GM19351 (cell line): ENCODE results near the gene BLID.

Source experiments
- ATAC-seq: cut with Tn5 transposase; IDR thresholded peaks from one replicate; pipeline ENCODE4 v1.9.1; 2021; ENCODE audit warnings: mild to moderate bottlenecking, moderate library complexity; ENCODE audit not compliant: unreplicated experiment

The BLID gene

DNA sequence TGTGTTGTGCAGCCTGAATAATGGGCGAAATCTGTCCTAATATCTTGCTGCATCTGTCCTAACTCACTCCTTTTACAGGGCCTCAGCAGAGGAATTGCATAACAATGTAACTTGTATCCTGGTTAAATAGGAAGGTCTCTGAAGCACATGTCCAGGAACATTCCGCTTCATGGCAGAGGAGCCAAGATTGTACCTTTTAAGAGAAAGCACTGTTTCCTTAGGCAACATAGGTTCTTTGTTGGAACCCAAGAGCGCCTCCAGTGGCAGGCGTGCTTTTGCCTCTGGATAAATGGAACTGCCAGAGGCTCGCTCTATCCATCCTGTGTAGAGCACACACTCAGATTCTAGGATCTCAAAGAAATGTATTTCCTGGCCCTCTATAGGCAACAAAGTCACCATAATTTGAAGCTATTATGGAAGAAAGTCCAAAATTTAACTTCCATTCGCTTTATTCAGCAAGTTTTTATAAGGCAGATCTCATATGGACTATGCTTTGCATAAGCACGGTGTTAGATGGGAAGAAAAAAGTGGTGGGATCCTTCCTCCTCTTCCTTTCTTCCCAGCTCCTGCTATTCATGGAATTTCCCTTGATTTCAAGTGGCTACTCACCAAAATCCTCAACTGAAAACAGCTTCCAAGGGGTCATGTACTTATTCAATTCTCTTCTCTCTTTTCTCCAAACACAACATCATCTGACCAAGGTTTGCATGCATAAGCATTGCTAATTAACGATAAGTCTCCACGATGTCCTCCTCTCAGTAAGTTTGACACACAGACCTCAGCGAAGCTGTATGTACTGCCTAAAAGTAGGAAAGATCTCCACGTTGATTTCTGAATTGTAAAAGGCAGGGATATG is at the start of gene BLID:
Gene BLID (minus strand): TSS at position 692 of the 856 bp plus-strand sequence. CDS start 293 bp downstream, at position 399.
- ATAC-seq, result no peak

- no peak for ATAC-seq
These were observed 47.2 kb upstream of the BLID start for GRCh38 chr11:122163053-122163819.

- ATAC-seq, result no peak
These were observed 46.1 kb upstream of the BLID start for GRCh38 chr11:122162095-122162494.

DNA sequence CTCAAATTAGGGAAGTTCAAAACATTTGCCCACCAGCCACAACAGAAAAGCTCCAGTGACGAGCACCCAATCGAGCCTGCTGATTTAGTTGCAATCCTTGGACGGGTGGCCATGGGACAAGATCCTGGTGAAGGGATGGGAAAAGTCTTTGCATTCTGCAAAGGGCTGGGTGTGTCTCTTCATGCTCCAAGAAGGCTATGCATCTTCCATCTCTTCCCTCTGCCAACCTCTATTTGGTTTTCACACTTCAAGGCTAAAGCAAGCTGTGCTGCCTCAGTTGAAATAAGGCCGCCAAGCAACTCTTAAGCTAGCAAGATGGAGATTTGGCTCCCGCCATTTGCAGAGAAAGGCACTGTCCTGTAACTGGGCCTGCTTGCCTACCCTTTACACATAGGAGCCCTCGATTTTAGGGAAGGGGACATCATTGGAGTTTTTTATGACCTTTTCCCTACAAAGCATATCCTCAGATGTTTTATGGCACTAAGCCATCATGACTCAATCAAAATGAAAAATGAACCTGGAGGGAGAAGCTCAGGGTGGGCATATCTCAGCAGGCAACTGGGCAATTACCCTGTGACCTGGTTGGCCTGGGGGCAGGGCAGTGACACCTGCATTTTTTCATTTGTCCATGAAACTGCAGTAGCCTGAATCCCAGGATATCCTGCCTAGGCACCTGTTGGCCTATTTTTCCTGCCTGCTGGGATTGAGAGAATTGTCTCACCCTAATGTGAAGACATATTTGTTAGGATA is 45.0 kb upstream of the BLID start:
- no peak for ATAC-seq

GRCh38 chr11:122159861-122160260 is 43.8 kb upstream of the BLID start:
- ATAC-seq, result no peak

- no peak for ATAC-seq
These were observed 43.2 kb upstream of the BLID start for GRCh38 chr11:122159173-122159721.

DNA sequence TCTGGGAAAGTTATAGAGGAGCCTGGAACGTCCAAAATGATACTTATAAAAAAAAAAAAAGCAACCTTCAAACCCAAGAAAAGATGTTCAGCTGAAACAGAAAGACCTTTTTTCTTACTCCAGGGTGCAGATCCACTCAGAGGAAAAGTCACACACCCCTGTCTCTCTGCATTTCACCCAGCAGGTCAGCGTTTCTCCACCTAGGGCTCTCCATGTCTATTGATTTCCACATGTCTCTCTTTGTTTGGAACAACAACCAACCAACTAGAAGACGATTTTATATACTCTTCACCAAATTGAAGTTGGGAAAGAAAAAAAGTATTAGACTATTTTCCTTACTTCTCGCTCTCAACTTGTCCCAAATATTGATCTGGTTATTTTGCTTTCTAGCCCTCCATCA is 42.2 kb upstream of the BLID start:
- ATAC-seq, result no peak

- ATAC-seq, result no peak
These were observed 41.7 kb upstream of the BLID start for GRCh38 chr11:122157653-122158161.

GRCh38 chr11:122156940-122157382 is 40.9 kb upstream of the BLID start:
- no peak for ATAC-seq

GRCh38 chr11:122155765-122156527 is 39.9 kb upstream of the BLID start:
- ATAC-seq, result no peak

DNA sequence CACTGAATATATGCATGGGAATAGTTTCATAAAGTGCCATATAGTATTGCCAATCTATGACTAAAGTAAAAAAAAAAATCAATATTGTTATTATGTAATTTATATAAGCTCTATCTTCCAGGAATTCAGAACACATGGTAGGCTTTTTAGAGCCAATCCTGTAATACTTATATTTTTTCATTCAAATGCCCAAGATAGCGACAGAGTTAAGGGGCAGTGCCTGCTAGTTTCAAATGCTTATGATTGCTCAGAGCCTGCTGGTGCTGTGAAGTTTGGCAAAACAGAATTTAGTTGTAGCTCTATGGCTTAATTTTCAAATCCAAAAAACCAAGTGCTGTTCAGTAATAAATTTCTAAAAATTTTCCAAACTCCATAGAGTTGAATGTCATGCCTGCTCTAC is 39.0 kb upstream of the BLID start:
- no peak for ATAC-seq

DNA sequence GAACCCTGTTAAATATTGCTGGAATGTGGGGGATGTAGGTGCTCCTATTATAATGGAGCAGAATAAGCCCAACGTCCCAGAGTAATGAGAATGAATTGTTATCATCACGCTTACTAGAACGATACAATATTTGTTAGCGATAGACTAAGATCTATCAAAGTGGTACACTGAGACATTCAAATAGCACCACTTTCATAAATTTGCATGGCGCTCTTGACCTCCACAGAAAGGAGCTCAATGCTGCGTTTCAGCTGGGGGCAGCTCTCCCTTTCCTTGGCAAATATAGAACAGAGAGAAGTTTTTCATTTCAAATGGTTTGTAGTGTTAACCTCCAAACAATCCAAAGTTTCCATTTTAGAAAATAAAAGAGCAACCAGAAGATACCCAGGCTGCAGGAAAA is 38.2 kb upstream of the BLID start:
- no peak for ATAC-seq

GRCh38 chr11:122153746-122154145 is 37.7 kb upstream of the BLID start:
- ATAC-seq, result no peak

DNA sequence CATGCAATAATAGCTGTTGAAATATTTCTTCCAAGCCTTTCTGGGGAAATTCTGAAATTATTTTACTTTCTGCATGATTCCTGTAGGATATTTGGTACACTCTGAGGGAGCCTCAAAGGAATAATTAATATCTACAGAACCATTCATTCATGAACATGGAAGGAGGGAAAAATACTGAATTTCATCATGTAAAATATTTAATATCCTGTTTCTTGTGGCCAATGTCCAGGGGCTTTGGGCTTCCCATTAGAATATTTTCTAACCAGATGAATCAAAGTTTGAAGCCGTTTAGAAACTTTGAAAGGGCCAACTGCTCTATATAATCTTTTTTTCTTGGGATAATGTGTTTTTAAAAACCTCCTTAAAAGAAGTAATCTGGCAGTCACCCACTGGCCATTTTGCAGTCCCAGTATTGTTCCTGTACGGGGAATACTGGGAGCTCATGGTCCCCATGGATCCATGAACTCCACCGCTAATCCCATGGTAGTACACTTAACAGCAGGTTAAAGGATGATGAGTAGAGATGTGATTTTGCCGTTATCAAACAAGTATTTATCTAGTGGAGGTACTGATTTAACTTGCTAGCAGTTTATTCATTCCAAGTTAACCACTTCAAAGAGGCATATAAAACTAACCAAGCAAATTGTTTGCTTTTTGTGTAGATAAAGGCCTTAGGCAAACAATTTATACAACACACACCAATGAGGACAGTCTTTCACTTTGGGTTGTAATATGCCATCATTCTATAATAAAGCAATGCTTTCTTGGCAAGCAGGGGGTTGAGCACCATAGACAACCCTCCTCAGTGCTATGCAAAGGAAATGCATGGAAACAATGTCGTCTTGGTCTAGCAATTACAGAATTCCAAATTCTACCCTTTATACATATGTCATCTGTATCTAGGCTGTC is 34.5 kb upstream of the BLID start:
- no peak for ATAC-seq

DNA sequence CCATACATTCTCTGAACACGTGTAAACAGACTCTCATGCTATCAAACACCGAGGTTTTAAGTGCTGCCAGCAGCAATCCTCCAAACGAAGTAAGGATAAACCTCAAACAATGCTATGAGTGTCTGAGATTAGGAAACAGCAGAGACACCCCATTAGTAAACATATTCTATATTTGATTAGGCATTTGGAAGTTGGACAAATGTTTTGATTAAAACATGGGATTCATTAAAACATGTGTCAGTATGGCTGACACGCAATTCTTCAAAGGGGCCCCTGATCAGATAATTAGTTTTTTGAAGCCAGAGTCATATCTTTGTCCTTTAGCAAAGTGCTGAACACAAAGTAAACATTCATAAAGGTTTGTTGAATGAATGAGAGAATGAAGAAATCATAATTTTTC is 33.2 kb upstream of the BLID start:
- no peak for ATAC-seq

GRCh38 chr11:122146475-122146874 is 30.5 kb upstream of the BLID start:
- ATAC-seq, result no peak

- no peak for ATAC-seq
These were observed 29.8 kb upstream of the BLID start for GRCh38 chr11:122145715-122146274.

DNA sequence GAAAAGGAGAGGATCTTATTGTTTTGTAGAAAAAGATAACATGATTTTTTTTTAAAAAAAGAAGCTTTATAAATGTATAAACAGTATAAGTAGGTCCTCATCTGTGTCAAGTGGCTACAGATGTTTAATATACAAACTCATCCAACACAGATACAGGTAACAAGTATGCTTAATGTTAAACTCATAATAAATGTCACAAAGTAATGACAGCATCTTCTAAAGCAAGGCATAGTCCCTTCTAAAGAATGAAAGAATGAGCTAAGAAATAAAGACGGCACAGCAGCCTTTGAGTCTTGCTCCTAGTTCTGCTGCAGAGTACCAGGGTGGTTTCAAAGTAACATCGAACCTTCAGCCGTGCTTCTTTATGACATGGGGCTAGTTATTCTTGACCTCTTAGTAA is 28.7 kb upstream of the BLID start:
- ATAC-seq, result no peak

DNA sequence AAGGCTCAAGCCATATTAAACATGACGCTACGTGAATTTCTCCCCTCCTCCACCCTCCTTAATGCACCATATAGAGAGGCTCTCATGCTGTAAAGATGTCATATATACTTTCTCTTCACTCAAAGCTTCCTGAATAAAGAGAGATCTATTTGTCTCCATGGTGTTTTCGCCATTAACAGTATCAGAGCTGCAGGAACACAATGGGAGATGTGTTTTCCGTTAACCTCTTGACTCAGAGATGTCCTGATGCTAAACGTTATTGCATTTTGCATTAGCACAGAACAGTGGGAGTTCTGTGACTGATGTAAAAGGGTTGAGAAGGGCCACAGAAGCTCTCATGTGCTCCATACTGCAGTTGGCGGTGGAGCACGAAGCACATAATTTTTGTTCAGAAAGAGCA is 25.7 kb upstream of the BLID start:
- no peak for ATAC-seq
